ENCODE results near the gene XPNPEP3.
A peak's percentile ranks its signal among the peaks of the same experiment; 100 is the strongest.
"Not testable (repeated sequence)": the region's sequence is repeated elsewhere in the genome, so short reads cannot be mapped to it uniquely, and the experiment has no call there.

XPNPEP3 gene

DNA sequence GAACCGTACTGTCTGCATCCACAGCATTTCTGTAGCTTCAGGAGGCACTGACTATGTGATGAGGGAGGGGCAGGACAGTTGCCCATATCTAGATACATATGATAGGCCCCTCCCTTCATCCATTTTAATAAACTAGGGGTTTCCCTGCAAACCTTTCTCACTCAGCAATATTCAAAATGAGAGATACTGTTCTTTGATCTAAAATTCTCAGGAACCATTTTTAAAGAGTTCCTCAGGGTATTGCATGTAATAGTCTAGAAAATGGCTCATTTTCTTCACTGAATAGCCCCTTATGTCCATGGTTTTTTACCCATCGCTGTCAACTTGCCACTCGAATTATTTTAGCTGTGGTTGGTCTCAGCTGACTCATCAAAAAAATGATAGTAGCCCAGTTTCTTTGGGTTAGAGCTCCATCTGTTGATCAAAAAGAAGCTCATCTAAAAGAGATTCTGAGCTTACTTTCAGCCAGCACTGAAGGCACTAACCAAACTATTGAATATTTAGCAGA, 42.0 kb downstream of the XPNPEP3 start:
- TF ChIP-seq, protein P1, sequence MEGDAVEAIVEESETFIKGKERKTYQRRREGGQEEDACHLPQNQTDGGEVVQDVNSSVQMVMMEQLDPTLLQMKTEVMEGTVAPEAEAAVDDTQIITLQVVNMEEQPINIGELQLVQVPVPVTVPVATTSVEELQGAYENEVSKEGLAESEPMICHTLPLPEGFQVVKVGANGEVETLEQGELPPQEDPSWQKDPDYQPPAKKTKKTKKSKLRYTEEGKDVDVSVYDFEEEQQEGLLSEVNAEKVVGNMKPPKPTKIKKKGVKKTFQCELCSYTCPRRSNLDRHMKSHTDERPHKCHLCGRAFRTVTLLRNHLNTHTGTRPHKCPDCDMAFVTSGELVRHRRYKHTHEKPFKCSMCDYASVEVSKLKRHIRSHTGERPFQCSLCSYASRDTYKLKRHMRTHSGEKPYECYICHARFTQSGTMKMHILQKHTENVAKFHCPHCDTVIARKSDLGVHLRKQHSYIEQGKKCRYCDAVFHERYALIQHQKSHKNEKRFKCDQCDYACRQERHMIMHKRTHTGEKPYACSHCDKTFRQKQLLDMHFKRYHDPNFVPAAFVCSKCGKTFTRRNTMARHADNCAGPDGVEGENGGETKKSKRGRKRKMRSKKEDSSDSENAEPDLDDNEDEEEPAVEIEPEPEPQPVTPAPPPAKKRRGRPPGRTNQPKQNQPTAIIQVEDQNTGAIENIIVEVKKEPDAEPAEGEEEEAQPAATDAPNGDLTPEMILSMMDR (IDR thresholded peaks at IDR 0.05; ENCODE audit: low read depth, low read length), result peak; percentile 38
- TF ChIP-seq MYC (IDR thresholded peaks at IDR 0.05; ENCODE audit: low read depth, low read length), result no peak
- no peak overlapping the region for H3K4me3 ChIP-seq (ENCODE audit: low read depth, low read length)
- peak; percentile 64 for DNase-seq (ENCODE audit: low read depth)

DNA sequence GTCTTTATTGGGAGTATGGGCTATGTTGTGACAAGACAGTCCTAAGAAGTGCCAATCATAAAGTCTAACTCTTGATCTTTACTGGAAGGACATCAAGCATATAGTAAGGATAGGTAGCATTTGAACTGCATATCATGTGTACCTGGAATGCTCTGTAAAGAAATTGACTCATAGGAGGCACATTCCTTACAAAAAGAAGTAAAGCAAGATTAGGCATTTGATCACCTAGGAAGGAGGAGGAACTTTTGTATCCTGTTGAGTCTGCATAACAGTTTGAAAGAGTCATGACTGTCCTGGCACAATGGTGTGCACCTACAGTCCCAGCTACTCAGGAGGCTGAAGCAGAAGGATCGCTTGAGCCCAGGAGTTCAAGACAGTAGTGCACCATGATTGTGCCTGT, 47.2 kb downstream of the XPNPEP3 start:
- H3K4me3 ChIP-seq (ENCODE audit: low read depth, low read length), result no peak overlapping the region
- no peak for DNase-seq (ENCODE audit: low read depth)
- TF ChIP-seq POLR2A (IDR thresholded peaks at IDR 0.05; ENCODE audit: extremely low read depth, insufficient read length) (no peak), MYC (IDR thresholded peaks at IDR 0.05; ENCODE audit: low read depth, low read length) (no peak)
- TF ChIP-seq, protein P1 (IDR thresholded peaks at IDR 0.05; ENCODE audit: low read depth, low read length), result no peak

DNA sequence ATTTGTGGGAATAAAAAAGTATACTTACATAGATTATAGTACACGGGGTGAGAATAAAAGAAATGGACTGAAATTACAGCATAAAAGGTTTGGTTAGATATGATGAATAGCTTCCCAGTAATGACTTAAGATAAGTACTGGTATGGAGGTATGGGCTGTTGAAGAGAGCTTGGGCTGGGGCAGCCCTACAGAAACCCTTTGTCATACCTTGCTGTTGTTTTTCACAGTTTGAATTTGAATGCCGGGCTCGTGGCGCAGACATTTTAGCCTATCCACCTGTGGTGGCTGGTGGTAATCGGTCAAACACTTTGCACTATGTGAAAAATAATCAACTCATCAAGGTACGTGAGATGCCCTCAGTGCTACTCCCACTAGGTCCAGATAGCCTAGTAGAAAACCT, 51.9 kb downstream of the XPNPEP3 start:
- DNase-seq (ENCODE audit: low read depth), result no peak
- TF ChIP-seq, protein P2, sequence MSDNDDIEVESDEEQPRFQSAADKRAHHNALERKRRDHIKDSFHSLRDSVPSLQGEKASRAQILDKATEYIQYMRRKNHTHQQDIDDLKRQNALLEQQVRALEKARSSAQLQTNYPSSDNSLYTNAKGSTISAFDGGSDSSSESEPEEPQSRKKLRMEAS (IDR thresholded peaks at IDR 0.05; ENCODE audit: low read depth, low read length), result no peak
- TF ChIP-seq POLR2A (IDR thresholded peaks at IDR 0.05; ENCODE audit: extremely low read depth, insufficient read length) (no peak), MYC (IDR thresholded peaks at IDR 0.05; ENCODE audit: low read depth, low read length) (no peak)
- TF ChIP-seq, protein P1 (IDR thresholded peaks at IDR 0.05; ENCODE audit: low read depth, low read length), result no peak
- no peak overlapping the region for H3K4me3 ChIP-seq (ENCODE audit: low read depth, low read length)

DNA sequence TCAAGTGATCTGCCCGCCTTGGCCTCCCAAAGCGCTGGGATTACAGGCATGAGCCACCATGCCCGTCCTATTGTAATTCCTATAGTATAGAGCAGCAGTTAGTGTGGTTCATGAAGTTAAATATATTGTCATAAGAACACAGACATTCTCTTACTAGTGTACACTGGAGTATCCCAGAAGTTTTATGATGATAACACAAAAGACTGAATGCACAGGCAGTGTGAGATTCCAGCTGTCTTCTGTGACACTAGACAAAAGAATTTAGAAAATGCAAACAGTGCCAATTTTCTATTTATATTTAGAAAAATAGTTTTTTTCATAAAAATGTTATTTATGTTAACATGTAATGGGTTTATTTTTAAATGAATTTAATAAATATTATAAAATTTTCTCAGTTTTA, 54.8 kb downstream of the XPNPEP3 start:
- DNase-seq (ENCODE audit: low read depth), result no peak
- TF ChIP-seq POLR2A (IDR thresholded peaks at IDR 0.05; ENCODE audit: extremely low read depth, insufficient read length) (no peak), MYC (IDR thresholded peaks at IDR 0.05; ENCODE audit: low read depth, low read length) (no peak)
- TF ChIP-seq, protein P1 (IDR thresholded peaks at IDR 0.05; ENCODE audit: low read depth, low read length), result no peak
- TF ChIP-seq, protein P2 (IDR thresholded peaks at IDR 0.05; ENCODE audit: low read depth, low read length), result no peak
- H3K4me3 ChIP-seq (ENCODE audit: low read depth, low read length), result no peak overlapping the region

DNA sequence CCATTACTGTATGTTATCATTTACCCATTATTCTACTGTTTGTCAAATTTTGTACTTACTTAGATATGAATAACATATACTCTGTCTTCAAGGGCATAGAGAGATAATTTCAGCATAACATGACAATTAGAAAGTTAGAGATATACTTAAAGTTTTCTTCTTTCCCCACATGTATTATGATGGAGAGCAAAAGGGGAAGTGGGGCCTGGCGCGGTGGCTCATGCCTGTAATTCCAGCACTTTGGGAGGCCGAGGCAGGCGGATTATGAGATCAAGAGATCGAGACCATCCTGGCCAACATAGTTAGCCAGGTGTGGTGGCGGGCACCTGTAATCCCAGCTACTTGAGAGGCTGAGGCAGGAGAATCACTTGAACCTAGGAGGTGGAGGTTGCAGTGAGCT, 56.0 kb downstream of the XPNPEP3 start:
- DNase-seq (ENCODE audit: low read depth); H3K4me3 ChIP-seq (ENCODE audit: low read depth, low read length): not testable (repeated sequence)

DNA sequence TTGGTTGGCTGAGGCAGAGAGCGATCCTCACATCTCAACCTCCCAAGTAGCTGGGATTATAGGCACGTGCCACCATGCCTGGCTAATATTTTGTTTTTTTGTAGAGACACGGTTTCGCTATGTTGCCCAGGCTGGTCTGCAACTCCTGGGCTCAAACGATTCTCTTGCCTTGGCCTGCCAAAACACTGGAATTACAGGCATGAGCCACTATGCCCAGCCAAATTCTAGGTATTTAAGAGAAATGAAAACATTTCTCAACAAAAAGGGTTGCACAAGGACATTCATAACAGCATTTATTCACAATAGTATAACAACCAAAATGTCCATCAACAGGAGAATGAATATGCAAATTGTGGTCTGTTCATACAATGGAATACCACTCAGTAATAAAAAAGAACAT, 62.5 kb downstream of the XPNPEP3 start:
- no peak overlapping the region for H3K4me3 ChIP-seq (ENCODE audit: low read depth, low read length)
- DNase-seq (ENCODE audit: low read depth), result no peak
- TF ChIP-seq, protein P2 (IDR thresholded peaks at IDR 0.05; ENCODE audit: low read depth, low read length), result no peak
- TF ChIP-seq, protein P1 (IDR thresholded peaks at IDR 0.05; ENCODE audit: low read depth, low read length), result no peak
- no peak for TF ChIP-seq MYC (IDR thresholded peaks at IDR 0.05; ENCODE audit: low read depth, low read length)
- TF ChIP-seq POLR2A (IDR thresholded peaks at IDR 0.05; ENCODE audit: extremely low read depth, insufficient read length), result no peak

All from NB4 (cell line).